Measurements from ENCODE around the gene SIGLEC14. TPM values are rescaled to one million over a fixed set of nuclear protein-coding genes. Genes with fewer than 3 reads are reported as not detected.

Gene SIGLEC14
- total RNA-seq, 4 donors from 2014 or later = 0.22 to 6.2 (median 1.7) TPM; not detected in 1

DNA sequence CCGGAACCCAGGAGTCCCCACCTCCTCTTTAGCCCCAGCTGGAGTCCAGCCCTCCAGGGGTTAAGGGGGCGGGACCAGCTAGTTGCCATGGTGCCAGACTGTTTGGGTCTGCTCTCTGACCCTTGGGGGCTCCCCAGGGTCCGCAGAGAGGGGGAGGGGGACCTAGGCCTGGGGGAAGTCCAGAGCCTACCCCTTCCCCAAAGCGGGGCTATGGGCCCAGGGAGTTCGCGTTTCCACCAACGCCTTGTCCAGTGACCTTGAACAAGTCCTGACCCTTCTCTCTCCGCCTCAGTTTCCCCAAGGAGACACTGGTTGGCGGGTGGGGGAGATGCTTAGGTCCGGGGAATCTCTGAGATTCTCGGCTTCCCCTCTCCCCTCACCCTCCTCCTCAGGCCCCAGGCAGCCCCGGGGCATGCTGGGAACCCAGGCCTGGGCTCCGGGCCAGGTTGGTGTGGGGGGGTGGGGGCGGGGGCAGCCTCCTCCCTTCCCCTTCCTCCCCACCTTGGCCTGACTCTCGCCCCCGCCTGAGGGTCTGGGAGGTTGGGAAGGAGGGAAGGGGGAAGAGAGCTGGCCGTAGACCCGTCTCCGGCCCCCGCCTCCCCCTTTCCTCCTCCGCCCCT is 43.9 kb upstream of the SIGLEC14 start:
- 0% methylated on average over 7 to 17 of the region's 21 CpGs for WGBS, 2 donors
- no peaks in the 10 kb centered on the region for H3K27me3 ChIP-seq
- peaks cover 28 to 29% of the 10 kb centered on the region in 2 donors for H3K4me1 ChIP-seq
- peak overlapping the region; percentile 67 to 86 (median 81) for H3K4me3 ChIP-seq (replicated peaks in 1 of 3)
- H3K36me3 ChIP-seq = peaks cover 13 to 16% of the 10 kb centered on the region in 2 donors
- peak; percentile 64 to 72 for DNase-seq
- H3K9me3 ChIP-seq = no peaks in the 10 kb centered on the region
- intact Hi-C loops (cut with DNase I) = no loop called here
- H3K27ac ChIP-seq = peak overlapping the region; percentile 94 to 99 (median 97)
- TF ChIP-seq CTCF (IDR thresholded peaks at IDR 0.05) (no peak), POLR2A (IDR thresholded peaks at IDR 0.05) (peak in 1 of 2 donors; percentile 58)

DNA sequence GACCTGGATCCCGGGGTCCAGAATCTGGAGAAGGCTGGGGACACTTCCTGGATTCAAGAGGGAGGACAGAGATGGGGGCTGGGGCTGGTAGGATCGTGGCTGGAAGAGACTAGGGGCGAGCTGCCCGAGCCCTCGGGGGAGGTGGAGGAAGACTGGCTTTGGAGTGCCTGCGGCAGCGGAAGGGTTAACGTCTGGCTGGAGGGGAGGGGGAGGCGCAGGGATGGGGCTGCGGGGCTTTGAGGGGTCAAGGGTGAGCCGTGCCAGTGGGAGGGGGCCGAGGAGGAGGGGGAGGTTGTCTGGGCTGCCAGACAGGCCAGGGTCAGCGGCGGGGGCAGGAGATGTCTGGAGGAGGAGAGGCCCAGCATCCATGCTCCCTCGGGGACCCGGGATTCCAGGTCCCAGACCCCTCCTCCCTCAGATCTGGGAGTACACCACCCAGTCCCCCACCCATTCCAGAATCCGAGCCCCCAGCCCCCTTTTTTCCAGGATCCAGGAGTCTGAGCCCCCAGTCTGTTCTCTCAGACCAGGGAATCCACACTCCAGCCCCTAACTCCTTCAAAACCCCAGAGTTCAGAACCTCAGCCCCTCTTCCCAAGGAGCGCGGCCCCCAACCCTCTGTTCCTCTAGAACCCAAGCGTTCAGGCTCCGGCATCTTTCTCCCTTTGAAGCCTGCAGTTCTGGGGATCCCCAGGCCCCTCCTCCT is 43.3 kb upstream of the SIGLEC14 start:
- TF ChIP-seq POLR2A (IDR thresholded peaks at IDR 0.05) = no peak
- TF ChIP-seq CTCF (IDR thresholded peaks at IDR 0.05) = no peak
- peak overlapping the region; percentile 67 to 86 (median 81) for H3K4me3 ChIP-seq (replicated peaks in 1 of 3)
- WGBS, 2 donors = 1% methylated on average over 18 to 21 of the region's 21 CpGs
- peak overlapping the region; percentile 94 to 99 (median 97) for H3K27ac ChIP-seq
- H3K4me1 ChIP-seq = peaks cover 28 to 29% of the 10 kb centered on the region in 2 donors
- intact Hi-C loops (cut with DNase I) = no loop called here
- no peaks in the 10 kb centered on the region for H3K27me3 ChIP-seq
- peaks cover 8 to 9% of the 10 kb centered on the region in 2 donors for H3K36me3 ChIP-seq
- DNase-seq = peak; percentile 29 to 45
- H3K9me3 ChIP-seq = no peaks in the 10 kb centered on the region

- intact Hi-C loops (cut with DNase I) = no loop called here
- Histone ChIP-seq H3K4me3 (replicated peaks in 1 of 3) (peak overlapping the region in 2 of 3 donors; percentile 67 to 86), H3K27me3 (no peaks in the 10 kb centered on the region), H3K9me3 (no peaks in the 10 kb centered on the region), H3K27ac (peak overlapping the region; percentile 94 to 99 (median 97)), H3K36me3 (no peaks in the 10 kb centered on the region), H3K4me1 (peaks cover 28 to 29% of the 10 kb centered on the region in 2 donors)
- peak; percentile 91 to 93 for DNase-seq
- 1% methylated on average over 23 to 46 of the region's 63 CpGs for WGBS, 2 donors
- TF ChIP-seq POLR2A (IDR thresholded peaks at IDR 0.05) = peak in 1 of 2 donors; percentile 65
- peak in 4 of 6 experiments; percentile 8 to 38 (median 20) for TF ChIP-seq CTCF (IDR thresholded peaks at IDR 0.05)
Observed at GRCh38 chr19:51688671-51689571, 42.3 kb upstream of the SIGLEC14 start.

DNA sequence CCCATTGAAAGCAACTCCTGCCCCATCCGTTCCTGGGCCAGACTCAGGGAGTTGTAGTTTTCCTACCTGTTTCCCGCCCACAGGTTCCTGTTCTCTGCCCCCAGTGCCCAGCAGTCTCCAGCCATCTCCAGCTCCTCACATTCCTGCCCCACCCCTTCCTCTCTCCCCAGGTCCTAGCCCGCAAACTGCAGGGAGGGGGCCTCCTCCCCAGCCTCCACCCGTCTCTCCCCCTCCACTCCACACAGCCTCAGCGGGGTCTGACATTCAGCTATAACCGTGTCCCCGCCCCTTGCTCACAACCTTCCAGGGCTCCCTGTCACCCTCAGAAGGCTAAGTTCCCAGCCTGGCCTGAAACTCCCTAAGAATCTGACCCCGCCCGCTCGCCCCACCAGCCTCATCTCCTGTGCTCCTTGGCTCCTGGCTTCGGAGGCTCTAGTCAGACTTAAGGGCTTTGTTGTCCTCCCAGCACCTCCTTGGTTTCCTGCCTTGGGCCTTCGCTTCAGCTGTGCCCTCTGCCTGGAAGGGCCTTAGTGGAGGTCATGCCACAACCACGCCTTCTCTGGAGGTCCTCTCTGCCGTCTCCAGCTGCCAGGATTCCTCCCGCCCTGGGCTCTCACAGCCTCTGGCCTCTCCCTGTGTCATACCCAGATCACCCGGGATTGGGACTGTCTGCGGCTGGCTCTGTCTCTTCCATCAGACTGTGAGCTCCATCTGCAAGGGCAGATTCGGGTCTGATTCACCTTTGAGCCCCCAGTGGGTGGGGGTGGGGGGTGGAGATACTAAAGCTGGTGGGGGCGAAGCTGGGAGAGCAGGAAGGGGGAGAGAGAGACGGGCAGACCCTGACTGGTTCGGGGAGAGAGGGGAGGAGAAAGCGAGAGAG is 41.4 kb upstream of the SIGLEC14 start:
- DNase-seq = peak; percentile 55 to 58
- no peaks in the 10 kb centered on the region for H3K36me3 ChIP-seq
- H3K27me3 ChIP-seq = no peaks in the 10 kb centered on the region
- peak overlapping the region in 2 of 3 donors; percentile 27 to 28 for H3K4me3 ChIP-seq (replicated peaks in 1 of 3)
- H3K27ac ChIP-seq = peak overlapping the region; percentile 94 to 99 (median 94)
- intact Hi-C loops (cut with DNase I) = no loop called here
- H3K4me1 ChIP-seq = peaks cover 28 to 29% of the 10 kb centered on the region in 2 donors
- TF ChIP-seq CTCF (IDR thresholded peaks at IDR 0.05) = no peak
- TF ChIP-seq POLR2A (IDR thresholded peaks at IDR 0.05) = no peak
- H3K9me3 ChIP-seq = no peaks in the 10 kb centered on the region
- 14 to 17% methylated on average over 22 of the region's 22 CpGs for WGBS, 2 donors
